Activated CD8-positive, alpha-beta memory T cell treated with anti-CD3 and anti-CD28 coated beads for 24 hours (primary cell): Measurements from ENCODE around the gene CDK4.
A peak's percentile ranks its signal among the peaks of the same experiment; 100 is the strongest.

ENCODE experiments used
- DNase-seq: peaks from one replicate; pipeline ENCODE4 v3.0.0-alpha.2; 2020

Gene CDK4

GRCh38 chr12:57755194-57755453 is 3.0 kb upstream of the CDK4 start:
- no peak for DNase-seq

GRCh38 chr12:57754411-57755193 is 2.5 kb upstream of the CDK4 start, which contains the start of gene MARCHF9:
Gene MARCHF9 (plus strand): TSS chr12:57755103. CDS start chr12:57755529, 426 bp downstream.
- DNase-seq, result peak; percentile 87

GRCh38 chr12:57753756-57754337 is 1.7 kb upstream of the CDK4 start:
- DNase-seq, result no peak

DNA sequence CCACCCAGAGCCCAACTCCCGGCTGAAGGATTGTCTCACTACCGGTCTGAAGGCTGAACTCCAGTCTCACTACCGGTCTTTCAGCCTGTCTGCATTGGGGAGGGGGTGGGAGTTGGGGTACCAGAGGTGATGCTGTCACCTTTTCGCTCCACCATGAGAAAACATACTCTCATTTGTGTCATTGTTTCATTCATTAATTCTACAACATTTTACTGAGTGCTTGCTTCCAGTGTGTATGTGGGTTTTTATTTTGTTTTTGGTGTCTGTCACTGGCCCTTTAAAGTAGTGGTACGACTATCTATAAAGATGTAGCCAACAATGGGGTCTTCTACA is 524 bp upstream of the CDK4 start:
- no peak for DNase-seq

DNA sequence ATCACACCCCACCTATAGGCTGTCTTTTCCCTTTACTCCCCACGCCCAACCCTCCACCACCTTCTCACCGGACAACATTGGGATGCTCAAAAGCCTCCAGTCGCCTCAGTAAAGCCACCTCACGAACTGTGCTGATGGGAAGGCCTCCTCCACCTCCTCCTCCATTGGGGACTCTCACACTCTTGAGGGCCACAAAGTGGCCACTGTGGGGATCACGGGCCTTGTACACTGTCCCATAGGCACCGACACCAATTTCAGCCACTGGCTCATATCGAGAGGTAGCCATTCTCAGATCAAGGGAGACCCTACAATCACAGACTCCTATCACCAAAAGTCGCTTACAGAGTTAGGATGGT is 700 bp downstream of the CDK4 start:
- DNase-seq, result peak; percentile 65

DNA sequence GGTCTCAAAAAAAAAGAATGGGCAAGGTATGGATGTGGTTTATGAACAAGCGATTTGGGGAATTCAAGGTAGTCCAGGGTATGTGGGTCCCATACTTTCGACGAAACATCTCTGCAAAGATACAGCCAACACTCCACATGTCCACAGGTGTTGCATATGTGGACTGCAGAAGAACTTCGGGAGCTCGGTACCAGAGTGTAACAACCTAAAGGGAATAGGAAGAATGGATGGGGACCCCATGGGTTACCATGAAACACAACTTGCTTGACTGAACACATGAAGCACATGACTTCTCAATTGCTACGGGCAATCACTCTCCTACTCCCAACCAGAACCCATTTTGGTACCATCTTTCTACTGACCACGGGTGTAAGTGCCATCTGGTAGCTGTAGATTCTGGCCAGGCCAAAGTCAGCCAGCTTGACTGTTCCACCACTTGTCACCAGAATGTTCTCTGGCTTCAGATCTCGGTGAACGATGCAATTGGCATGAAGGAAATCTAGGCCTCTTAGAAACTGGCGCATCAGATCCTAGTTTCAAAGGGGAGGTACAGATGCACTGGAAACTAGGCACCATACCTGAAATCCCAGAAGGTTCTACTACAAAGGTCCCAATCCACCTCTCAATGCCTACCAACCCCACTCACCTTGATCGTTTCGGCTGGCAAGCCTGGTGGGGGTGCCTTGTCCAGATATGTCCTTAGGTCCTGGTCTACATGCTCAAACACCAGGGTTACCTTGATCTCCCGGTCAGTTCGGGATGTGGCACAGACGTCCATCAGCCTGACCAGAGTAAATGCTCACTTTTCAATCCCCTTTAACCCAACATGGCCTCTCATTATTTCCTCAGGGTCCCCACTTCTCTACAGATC is 1.3 kb downstream of the CDK4 start:
- no peak for DNase-seq

DNA sequence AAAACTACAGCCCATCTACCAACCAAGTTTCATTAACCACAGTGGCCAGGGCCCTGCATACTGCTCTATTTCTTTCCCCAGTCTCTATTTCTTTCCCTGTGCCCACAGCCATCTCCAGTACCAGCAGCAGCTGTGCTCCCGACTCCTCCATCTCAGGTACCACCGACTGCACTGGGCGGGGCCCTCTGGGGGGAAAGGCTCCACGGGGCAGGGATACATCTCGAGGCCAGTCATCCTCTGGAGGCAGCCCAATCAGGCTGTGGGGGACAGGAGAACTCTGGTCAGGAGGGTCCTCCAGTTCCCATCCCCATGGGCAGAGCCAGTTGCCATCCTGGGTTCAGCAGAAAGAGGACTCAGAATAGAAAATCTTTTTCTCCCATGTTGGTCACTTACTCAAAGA is 3.0 kb downstream of the CDK4 start:
- no peak for DNase-seq

DNA sequence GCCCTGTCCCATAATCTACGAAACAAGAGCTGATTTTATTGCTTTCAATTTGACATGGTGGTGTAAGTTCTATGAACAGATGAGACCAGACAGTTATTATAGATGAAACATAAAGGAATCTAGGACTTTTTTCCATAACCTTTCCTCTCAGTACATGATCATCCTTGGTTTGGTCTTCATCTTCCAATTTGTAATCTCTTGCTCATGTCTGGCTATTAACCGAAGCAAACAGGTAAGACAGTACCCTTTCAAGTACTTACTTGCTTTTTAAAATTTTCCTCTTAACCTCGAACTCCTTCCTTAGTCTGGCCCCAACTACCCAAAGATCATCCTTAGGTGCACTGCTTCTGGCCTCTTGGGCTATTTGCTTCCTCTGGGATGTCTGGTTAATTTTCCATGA is 6.1 kb downstream of the CDK4 start:
- DNase-seq, result no peak

DNA sequence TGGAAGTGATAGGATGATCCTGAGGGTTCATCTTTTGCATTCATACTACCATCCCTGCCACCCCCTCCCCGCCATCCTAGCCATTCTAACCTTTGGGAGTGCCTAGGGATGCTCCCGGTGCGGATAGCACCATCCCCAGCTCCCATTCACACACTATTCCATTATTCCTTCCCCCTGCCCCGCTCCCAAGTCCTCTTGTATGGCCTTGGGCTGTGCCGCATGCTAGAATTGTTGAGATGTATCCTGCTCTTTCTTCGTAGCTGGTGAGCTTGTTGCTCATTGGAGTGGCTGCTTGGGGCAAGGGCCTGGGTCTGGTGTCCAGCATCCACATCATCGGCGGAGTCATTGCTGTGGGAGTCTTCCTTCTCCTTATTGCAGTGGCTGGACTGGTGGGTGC is 6.6 kb downstream of the CDK4 start:
- DNase-seq, result peak; percentile 73

DNA sequence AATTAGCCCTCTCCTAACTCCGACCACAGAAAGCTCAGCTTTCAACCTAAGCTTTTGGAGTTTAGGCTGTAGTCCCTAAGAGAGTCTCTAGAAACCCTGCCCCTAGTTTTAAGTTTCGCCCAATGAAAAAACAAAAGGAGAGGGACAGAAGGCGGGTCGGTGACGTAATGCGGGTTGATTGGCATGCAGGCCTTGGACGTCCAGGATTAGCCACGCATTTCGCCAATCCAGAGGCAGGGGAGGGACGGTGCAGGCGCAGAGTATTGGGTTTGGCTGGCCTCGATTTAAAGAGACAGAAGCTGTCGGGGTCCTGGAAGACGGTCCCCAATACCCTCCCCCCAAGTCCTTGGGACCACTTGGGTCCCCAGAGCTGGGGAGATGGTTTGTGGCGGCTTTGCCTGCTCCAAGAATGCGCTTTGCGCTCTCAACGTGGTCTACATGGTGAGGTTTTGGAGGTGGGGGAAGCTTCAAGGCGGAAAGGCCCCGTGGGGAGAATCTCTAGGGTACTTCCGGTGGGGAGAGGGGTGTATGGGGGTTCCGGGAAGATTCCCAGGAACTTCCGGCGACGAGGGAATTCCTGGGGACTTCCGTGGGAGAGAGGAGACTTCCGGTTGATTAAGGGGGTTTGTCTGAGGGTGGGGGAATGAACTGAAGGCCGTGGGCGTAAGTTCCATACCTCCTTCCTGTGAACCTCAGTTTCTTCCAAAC is 7.2 kb downstream of the CDK4 start, which contains the start of gene TSPAN31:
TSPAN31 (plus strand) TSS at position 263 of the 708 bp plus-strand sequence; CDS start at position 379, 116 bp downstream.
- DNase-seq, result peak; percentile 95

DNA sequence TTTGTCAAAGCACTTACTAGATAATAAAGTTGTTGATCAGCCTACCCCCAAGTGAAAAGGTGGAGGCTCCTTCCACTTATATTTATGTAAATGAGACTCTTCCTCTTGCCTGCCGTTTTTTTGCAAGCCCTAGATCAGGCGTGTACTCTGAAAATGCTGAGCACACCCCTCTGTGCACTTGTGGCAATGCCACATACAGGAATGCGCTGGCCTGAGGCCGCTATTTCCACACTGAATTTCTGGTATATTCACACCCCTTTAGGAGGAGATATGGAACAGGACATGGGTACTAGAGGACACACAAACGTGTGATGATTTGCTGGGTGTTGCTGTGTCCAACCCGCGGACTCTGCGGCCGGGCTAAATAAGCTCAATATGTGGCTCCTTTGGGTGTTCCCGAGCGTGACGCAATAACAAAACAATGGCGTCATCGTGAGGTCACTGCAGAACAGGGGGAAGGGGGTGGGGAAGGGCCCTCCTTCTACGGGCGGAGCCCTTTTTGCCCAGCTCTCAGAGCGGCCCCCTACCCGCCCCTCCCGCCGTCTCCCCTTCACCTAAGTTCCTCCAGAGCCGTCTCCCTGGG is 7.8 kb downstream of the CDK4 start:
- DNase-seq, result peak; percentile 91

- no peak for DNase-seq
Observed at GRCh38 chr12:57743769-57744168, 8.3 kb downstream of the CDK4 start.

GRCh38 chr12:57741844-57742738 is 10.0 kb downstream of the CDK4 start:
- peak; percentile 86 for DNase-seq

DNA sequence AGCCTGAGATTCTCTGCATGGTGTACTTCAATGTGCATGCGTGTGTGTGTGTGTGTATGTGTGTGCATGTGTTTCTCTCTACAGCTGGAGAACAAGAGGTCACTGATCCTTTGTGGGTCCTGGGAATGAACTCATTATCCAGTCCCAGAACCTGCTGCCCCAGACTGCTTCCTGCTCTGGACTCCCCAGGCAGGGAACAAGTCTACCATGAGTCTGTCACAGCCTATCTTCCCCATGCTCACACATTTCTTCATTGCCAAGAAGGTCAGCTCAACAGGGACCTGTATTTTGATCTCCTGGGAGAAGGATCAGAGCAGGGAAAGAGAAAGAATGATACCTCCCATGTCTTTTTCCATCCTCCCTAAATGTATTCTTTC is 10.7 kb downstream of the CDK4 start:
- no peak for DNase-seq

GRCh38 chr12:57740656-57741412 is 11.3 kb downstream of the CDK4 start:
- peak; percentile 83 for DNase-seq

DNA sequence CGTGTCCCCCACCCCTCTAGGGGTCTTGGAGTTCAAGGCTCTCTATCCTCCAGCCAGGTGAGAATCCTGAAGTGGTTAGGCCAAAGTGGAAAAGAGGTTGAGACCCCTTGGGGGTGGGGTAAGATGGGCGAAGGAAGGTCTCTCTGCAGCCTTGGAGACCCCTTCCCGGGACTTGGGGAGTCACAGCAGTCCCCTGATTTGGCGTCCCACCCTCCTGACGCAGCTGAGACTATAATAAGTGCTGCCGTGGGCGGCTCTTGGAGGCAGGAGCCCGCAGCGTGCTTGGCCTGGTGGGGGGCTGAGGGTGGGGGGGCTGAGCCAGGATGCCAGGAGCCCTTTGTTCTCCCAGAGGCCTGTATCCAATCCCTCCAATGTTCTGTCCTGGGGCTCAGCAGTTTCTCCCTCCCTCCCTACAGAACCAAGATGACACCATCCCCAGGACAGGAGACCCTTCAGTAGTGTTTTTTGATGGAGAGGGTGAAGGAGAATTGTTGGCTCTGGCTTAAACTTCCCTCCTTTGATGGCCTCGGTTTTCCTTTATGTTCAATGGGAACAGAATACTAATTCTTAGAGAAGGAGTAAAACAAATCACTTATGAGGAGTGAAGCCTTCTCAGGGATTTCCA is 12.1 kb downstream of the CDK4 start:
- no peak for DNase-seq

DNA sequence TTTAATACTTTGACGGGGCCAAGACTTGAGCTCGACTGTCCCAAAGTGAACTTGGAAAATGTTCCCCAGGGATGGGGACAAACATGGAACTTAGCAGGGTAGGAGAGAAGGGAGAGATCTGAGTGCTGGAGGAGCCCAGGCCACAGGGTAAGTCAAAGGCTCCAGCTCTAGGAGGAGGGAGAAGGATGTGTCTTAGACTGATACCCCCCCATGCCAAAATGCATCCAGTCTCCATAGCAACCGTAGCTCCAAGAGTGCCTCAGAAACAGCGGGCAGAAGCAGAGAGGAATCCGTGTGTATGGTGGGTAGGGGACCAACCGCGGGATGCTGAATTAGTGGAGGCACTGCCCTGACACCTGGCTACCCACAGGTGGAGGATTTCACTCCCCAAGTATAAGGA is 12.7 kb downstream of the CDK4 start:
- DNase-seq, result no peak

DNA sequence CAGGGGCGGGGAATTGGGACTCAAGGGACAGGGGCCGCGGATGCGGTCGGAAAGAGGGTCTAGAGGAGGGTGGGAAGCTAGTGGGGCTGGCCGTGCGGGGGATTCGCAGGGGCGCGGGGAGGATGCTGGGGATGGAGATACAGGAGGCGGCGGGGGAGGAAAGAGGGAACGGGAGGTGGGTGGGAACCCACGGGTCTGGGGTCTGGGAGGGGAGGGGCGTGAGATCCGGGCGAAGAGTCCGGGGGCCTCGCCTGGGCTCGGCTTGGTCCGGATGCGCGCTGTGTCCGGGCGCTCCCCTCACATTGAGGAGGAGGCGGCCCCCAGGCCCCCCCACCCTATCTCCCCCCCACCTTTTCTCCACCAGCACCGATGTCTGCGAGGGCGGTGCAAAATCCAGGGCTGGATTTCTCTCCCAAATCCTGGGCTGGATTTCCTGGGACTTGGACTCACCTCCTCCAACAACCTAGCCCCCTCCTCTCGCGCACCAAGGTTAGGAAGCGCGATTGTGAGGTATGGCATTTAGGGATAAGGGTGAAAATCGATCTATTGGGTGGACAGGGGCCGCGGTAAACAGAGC is 13.4 kb downstream of the CDK4 start, which contains the start of gene AGAP2:
AGAP2 (minus strand) TSS at position 82 of the 577 bp plus-strand sequence. CDS start 496 bp downstream, outside the sequence.
- no peak for DNase-seq

- no peak for DNase-seq
Observed at GRCh38 chr12:57737467-57738460, 14.3 kb downstream of the CDK4 start.
